Transverse colon (tissue), 4 donors: ENCODE results near the gene SLC10A3. TPM values are rescaled to one million over a fixed set of nuclear protein-coding genes. Genes with fewer than 3 reads are reported as not detected.

Source experiments
- DNase-seq: peaks from one replicate; pipeline ENCODE4 v3.0.0-alpha.2; 2019
- H3K27ac ChIP-seq, 4 donors: fragments of 200-600 bp; sonication (generic); 2 replicates each; pipeline ENCODE4 v1.5.1; 2016 to 2018; ENCODE audit warnings: inconsistent platforms in 4 of 4
- H3K27me3 ChIP-seq: fragments of 200-600 bp; sonication (generic); 2 replicates; pipeline ENCODE4 v1.5.1; 2017; ENCODE audit warnings: inconsistent platforms
- H3K36me3 ChIP-seq, 4 donors: fragments of 200-600 bp; sonication (generic); 2 replicates each; pipeline ENCODE4 v1.5.1; 2017 to 2019; ENCODE audit warnings: inconsistent platforms in 4 of 4
- H3K4me1 ChIP-seq, 4 donors: fragments of 200-600 bp; sonication (generic); 2 replicates each; pipeline ENCODE4 v1.5.1; 2017 to 2020; ENCODE audit warnings: inconsistent platforms in 4 of 4
- H3K4me3 ChIP-seq, 4 donors: fragments of 200-600 bp; sonication (generic); 1 replicate in 1 of 4; 2 replicates in 3 of 4; pipeline versions ENCODE4 v1.5.1 to v1.6.1; 2017 to 2019; ENCODE audit warnings: inconsistent platforms in 4 of 4
- H3K9me3 ChIP-seq, 2 donors: fragments of 200-600 bp; sonication (generic); 2 replicates each; pipeline ENCODE4 v1.5.1; 2017 to 2019; ENCODE audit warnings: inconsistent platforms in 2 of 2
- EP300 ChIP-seq: sonication (generic); formaldehyde crosslinking; IDR thresholded peaks from one replicate; pipeline ENCODE4 v1.6.1; 2017; ENCODE audit warnings: antibody characterized with exemption, low read depth
- POLR2A ChIP-seq: fragments of 450-650 bp; IDR thresholded peaks from one replicate; pipeline ENCODE4 v1.6.1; 2016; ENCODE audit warnings: antibody characterized with exemption, mild to moderate bottlenecking, moderate library complexity
- POLR2AphosphoS5 ChIP-seq, 3 donors: sonication (generic); formaldehyde crosslinking; IDR thresholded peaks; one replicate each; pipeline ENCODE4 v1.6.1; 2016; ENCODE audit warnings: antibody characterized with exemption in 3 of 3
- WGBS, 2 donors: methylation state at CpG; one replicate each; pipeline ENCODE4 v1.1.5; 2018; ENCODE audit warnings: low coverage in 1 of 2; 5-methylcytosine and 5-hydroxymethylcytosine counted together
- in situ Hi-C, 4 donors: fragments of 200-750 bp; cut with MboI; loops; one replicate each; pipeline versions ENCODE4 v1.15.0 to v1.15.1; 2017; ENCODE audit warnings: low sequenced_read_pairs in 3 of 4, low pct_ligation_motif_present in 1 of 4, low pct_unique_long_range_greater_than_20kb in 1 of 4
- intact Hi-C: fragments of 100-400 bp; cut with DNase I; formaldehyde crosslinking; loops from one replicate; pipeline ENCODE4 v1.15.1; 2023; ENCODE audit warnings: low total_unique reads
- total RNA-seq, 4 donors: library from RNA; depleted of rRNA; stranded (reverse); fragments of >200 nt; gene quantifications; one replicate each; pipeline ENCODE4 v1.1.0, GENCODE V29; 2016
- TF ChIP-seq, protein P1 (sequence below), 5 experiments: fragments of 200-600 bp in 3 of 5; fragments of 450-650 bp in 2 of 5; sonication (generic) in 3 of 5; IDR thresholded peaks; 1 replicate in 2 of 5; 2 replicates in 3 of 5; pipeline ENCODE4 v1.5.1; 2016 to 2017; ENCODE audit warnings: antibody characterized with exemption in 5 of 5, inconsistent platforms in 3 of 5, mild to moderate bottlenecking in 2 of 5, moderate library complexity in 1 of 5

The SLC10A3 gene, protein sequence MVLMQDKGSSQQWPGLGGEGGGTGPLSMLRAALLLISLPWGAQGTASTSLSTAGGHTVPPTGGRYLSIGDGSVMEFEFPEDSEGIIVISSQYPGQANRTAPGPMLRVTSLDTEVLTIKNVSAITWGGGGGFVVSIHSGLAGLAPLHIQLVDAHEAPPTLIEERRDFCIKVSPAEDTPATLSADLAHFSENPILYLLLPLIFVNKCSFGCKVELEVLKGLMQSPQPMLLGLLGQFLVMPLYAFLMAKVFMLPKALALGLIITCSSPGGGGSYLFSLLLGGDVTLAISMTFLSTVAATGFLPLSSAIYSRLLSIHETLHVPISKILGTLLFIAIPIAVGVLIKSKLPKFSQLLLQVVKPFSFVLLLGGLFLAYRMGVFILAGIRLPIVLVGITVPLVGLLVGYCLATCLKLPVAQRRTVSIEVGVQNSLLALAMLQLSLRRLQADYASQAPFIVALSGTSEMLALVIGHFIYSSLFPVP
- total RNA-seq = 100 to 1,000 TPM in 1 of 4 donors, 10 to 100 TPM in 3; 26.7 to 117 (median 34.4) TPM

GRCh38 chrX:154490414-154491083 lies at the start of gene SLC10A3:
SLC10A3 (minus strand) TSS chrX:154490629; CDS start chrX:154488940, 1,689 bp downstream.
- no peaks in the 10 kb centered on the region for H3K9me3 ChIP-seq
- H3K36me3 ChIP-seq = no peaks in the 10 kb centered on the region
- DNase-seq = peak; percentile 94
- in situ Hi-C loops = no loop called here
- WGBS, 2 donors = 0 to 33% methylated on average over 1 to 49 of the region's 71 CpGs
- H3K4me3 ChIP-seq = peak within 1 kb of the TSS; percentile 50 to 79 (median 61)
- peaks cover 0 to 16% (median 10%) of the 10 kb centered on the region in 4 donors for H3K4me1 ChIP-seq
- no peaks in the 10 kb centered on the region for H3K27me3 ChIP-seq
- TF ChIP-seq POLR2AphosphoS5 (IDR thresholded peaks at IDR 0.05) = peak; percentile 88 to 93 (median 91)
- TF ChIP-seq, protein P1, sequence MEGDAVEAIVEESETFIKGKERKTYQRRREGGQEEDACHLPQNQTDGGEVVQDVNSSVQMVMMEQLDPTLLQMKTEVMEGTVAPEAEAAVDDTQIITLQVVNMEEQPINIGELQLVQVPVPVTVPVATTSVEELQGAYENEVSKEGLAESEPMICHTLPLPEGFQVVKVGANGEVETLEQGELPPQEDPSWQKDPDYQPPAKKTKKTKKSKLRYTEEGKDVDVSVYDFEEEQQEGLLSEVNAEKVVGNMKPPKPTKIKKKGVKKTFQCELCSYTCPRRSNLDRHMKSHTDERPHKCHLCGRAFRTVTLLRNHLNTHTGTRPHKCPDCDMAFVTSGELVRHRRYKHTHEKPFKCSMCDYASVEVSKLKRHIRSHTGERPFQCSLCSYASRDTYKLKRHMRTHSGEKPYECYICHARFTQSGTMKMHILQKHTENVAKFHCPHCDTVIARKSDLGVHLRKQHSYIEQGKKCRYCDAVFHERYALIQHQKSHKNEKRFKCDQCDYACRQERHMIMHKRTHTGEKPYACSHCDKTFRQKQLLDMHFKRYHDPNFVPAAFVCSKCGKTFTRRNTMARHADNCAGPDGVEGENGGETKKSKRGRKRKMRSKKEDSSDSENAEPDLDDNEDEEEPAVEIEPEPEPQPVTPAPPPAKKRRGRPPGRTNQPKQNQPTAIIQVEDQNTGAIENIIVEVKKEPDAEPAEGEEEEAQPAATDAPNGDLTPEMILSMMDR (IDR thresholded peaks at IDR 0.05) = no peak
- TF ChIP-seq POLR2A = peak; percentile 90
- H3K27ac ChIP-seq = peak within 1 kb of the TSS; percentile 93 to 99 (median 96)
- intact Hi-C loops = no loop called here

GRCh38 chrX:154539077-154539476 lies 48.6 kb upstream of the SLC10A3 start:
- no peaks in the 10 kb centered on the region for H3K27me3 ChIP-seq
- in situ Hi-C loops (loop anchor here in 3 of 4 donors (25.0 kb wide), 3 partner anchors 127 to 1577 kb away; partner anchors contain the start of genes DNASE1L1 (in 3 of the 3), TAFAZZIN (in 3 of the 3), HCFC1 (in 1 of the 3) and TMEM187 (in 1 of the 3)), intact Hi-C loops (no loop called here)
- WGBS, 2 donors = 86% methylated on average over 8 of the region's 8 CpGs; no CpG with 5 or more reads in 1 of the 2 donors
- no peaks in the 10 kb centered on the region for H3K9me3 ChIP-seq
- H3K27ac ChIP-seq = no peak overlapping the region
- no peak for TF ChIP-seq EP300
- no peak for TF ChIP-seq POLR2A
- TF ChIP-seq, protein P1 (IDR thresholded peaks at IDR 0.05) = no peak
- no peak for TF ChIP-seq POLR2AphosphoS5 (IDR thresholded peaks at IDR 0.05)
- H3K36me3 ChIP-seq = no peaks in the 10 kb centered on the region
- H3K4me3 ChIP-seq = no peak overlapping the region
- no peak for DNase-seq
- H3K4me1 ChIP-seq = peaks cover 0 to 14% (median 3%) of the 10 kb centered on the region in 4 donors

- no peak overlapping the region for H3K27ac ChIP-seq
- no peak for DNase-seq
- no peaks in the 10 kb centered on the region for H3K9me3 ChIP-seq
- intact Hi-C loops = no loop called here
- H3K27me3 ChIP-seq = no peaks in the 10 kb centered on the region
- TF ChIP-seq EP300 = no peak
- TF ChIP-seq POLR2AphosphoS5 (IDR thresholded peaks at IDR 0.05) = no peak
- TF ChIP-seq POLR2A = no peak
- TF ChIP-seq, protein P1 (IDR thresholded peaks at IDR 0.05) = no peak
- no peaks in the 10 kb centered on the region for H3K36me3 ChIP-seq
- WGBS, 2 donors = 85% methylated on average over 9 of the region's 9 CpGs; no CpG with 5 or more reads in 1 of the 2 donors
- in situ Hi-C loops = loop anchor here in 3 of 4 donors (25.0 kb wide), 3 partner anchors 124 to 1574 kb away; partner anchors contain the start of genes DNASE1L1 (in 3 of the 3), TAFAZZIN (in 3 of the 3), HCFC1 (in 1 of the 3) and TMEM187 (in 1 of the 3)
- peaks cover 0 to 5% (median 3%) of the 10 kb centered on the region in 4 donors for H3K4me1 ChIP-seq
- H3K4me3 ChIP-seq = no peak overlapping the region
Observed at GRCh38 chrX:154535892-154536291, 45.5 kb upstream of the SLC10A3 start.
